Transverse colon (tissue), 4 donors: Measurements from ENCODE around the gene WDR45. TPM values are rescaled to one million over a fixed set of nuclear protein-coding genes. Genes with fewer than 3 reads are reported as not detected.

ENCODE experiments used
- DNase-seq: peaks from one replicate; pipeline ENCODE4 v3.0.0-alpha.2; 2019
- H3K27ac ChIP-seq, 4 donors: fragments of 200-600 bp; sonication (generic); 2 replicates each; pipeline ENCODE4 v1.5.1; 2016 to 2018; ENCODE audit warnings: inconsistent platforms in 4 of 4
- H3K27me3 ChIP-seq: fragments of 200-600 bp; sonication (generic); 2 replicates; pipeline ENCODE4 v1.5.1; 2017; ENCODE audit warnings: inconsistent platforms
- H3K36me3 ChIP-seq, 4 donors: fragments of 200-600 bp; sonication (generic); 2 replicates each; pipeline ENCODE4 v1.5.1; 2017 to 2019; ENCODE audit warnings: inconsistent platforms in 4 of 4
- H3K4me1 ChIP-seq, 4 donors: fragments of 200-600 bp; sonication (generic); 2 replicates each; pipeline ENCODE4 v1.5.1; 2017 to 2020; ENCODE audit warnings: inconsistent platforms in 4 of 4
- H3K4me3 ChIP-seq, 4 donors: fragments of 200-600 bp; sonication (generic); 1 replicate in 1 of 4; 2 replicates in 3 of 4; pipeline versions ENCODE4 v1.5.1 to v1.6.1; 2017 to 2019; ENCODE audit warnings: inconsistent platforms in 4 of 4
- H3K9me3 ChIP-seq, 2 donors: fragments of 200-600 bp; sonication (generic); 2 replicates each; pipeline ENCODE4 v1.5.1; 2017 to 2019; ENCODE audit warnings: inconsistent platforms in 2 of 2
- CTCF ChIP-seq, 5 experiments: fragments of 200-600 bp in 3 of 5; fragments of 450-650 bp in 2 of 5; sonication (generic) in 3 of 5; IDR thresholded peaks; 1 replicate in 2 of 5; 2 replicates in 3 of 5; pipeline ENCODE4 v1.5.1; 2016 to 2017; ENCODE audit warnings: antibody characterized with exemption in 5 of 5, inconsistent platforms in 3 of 5, mild to moderate bottlenecking in 2 of 5, moderate library complexity in 1 of 5
- EP300 ChIP-seq: sonication (generic); formaldehyde crosslinking; IDR thresholded peaks from one replicate; pipeline ENCODE4 v1.6.1; 2017; ENCODE audit warnings: antibody characterized with exemption, low read depth
- POLR2A ChIP-seq: fragments of 450-650 bp; IDR thresholded peaks from one replicate; pipeline ENCODE4 v1.6.1; 2016; ENCODE audit warnings: antibody characterized with exemption, mild to moderate bottlenecking, moderate library complexity
- POLR2AphosphoS5 ChIP-seq, 3 donors: sonication (generic); formaldehyde crosslinking; IDR thresholded peaks; one replicate each; pipeline ENCODE4 v1.6.1; 2016; ENCODE audit warnings: antibody characterized with exemption in 3 of 3
- WGBS, 2 donors: methylation state at CpG; one replicate each; pipeline ENCODE4 v1.1.5; 2018; ENCODE audit warnings: low coverage in 1 of 2; 5-methylcytosine and 5-hydroxymethylcytosine counted together
- in situ Hi-C, 4 donors: fragments of 200-750 bp; cut with MboI; loops; one replicate each; pipeline versions ENCODE4 v1.15.0 to v1.15.1; 2017; ENCODE audit warnings: low sequenced_read_pairs in 3 of 4, low pct_ligation_motif_present in 1 of 4, low pct_unique_long_range_greater_than_20kb in 1 of 4
- intact Hi-C: fragments of 100-400 bp; cut with DNase I; formaldehyde crosslinking; loops from one replicate; pipeline ENCODE4 v1.15.1; 2023; ENCODE audit warnings: low total_unique reads
- total RNA-seq, 4 donors: library from RNA; depleted of rRNA; stranded (reverse); fragments of >200 nt; gene quantifications; one replicate each; pipeline ENCODE4 v1.1.0, GENCODE V29; 2016

The WDR45 gene
- total RNA-seq, 4 donors from 2014 or later: 73.5 to 205 (median 117) TPM

DNA sequence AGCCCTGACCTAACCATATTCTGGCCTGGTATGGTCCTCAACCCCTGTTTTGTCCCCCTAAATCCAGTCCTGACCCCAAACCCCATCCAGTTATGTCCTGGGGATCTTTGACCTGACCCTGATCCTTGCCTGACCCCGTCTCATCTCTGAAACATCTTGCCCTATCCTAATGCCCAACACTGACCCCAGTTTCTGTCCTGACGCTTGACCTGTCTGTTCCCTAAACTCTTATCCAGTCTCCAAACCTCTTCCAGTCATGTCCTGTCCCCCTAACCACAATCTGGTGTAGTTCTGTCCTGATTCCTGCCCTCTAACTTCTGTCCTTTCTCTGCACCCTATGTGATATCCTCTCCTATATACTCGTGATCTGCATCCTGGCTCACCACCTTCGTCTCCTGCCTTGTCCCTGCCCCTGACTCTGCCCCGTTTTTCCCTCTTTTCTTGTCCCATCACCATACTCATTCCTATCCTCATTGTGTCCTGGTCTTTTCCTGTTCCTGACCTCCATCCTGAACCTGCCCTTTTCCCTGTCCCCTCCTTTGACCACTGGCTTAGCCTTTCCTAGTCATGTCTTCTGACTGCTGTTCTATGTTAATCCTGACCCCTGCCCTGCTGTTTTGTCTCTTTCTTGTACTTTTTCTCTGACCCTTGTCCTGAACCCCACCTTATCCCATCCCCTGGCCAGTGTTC is 25.5 kb downstream of the WDR45 start:
- H3K27me3 ChIP-seq: no peaks in the 10 kb centered on the region
- H3K4me3 ChIP-seq: peak overlapping the region; percentile 51 to 72 (median 69)
- DNase-seq: no peak
- H3K27ac ChIP-seq: peak overlapping the region; percentile 70 to 88 (median 88)
- no peaks in the 10 kb centered on the region for H3K9me3 ChIP-seq
- in situ Hi-C loops (no loop called here), intact Hi-C loops (no loop called here)
- 81 to 90% methylated on average over 3 to 5 of the region's 5 CpGs for WGBS, 2 donors
- no peaks in the 10 kb centered on the region for H3K4me1 ChIP-seq
- no peaks in the 10 kb centered on the region for H3K36me3 ChIP-seq
- TF ChIP-seq POLR2A: no peak
- no peak for TF ChIP-seq CTCF (IDR thresholded peaks at IDR 0.05)
- no peak for TF ChIP-seq EP300
- TF ChIP-seq POLR2AphosphoS5 (IDR thresholded peaks at IDR 0.05): no peak

DNA sequence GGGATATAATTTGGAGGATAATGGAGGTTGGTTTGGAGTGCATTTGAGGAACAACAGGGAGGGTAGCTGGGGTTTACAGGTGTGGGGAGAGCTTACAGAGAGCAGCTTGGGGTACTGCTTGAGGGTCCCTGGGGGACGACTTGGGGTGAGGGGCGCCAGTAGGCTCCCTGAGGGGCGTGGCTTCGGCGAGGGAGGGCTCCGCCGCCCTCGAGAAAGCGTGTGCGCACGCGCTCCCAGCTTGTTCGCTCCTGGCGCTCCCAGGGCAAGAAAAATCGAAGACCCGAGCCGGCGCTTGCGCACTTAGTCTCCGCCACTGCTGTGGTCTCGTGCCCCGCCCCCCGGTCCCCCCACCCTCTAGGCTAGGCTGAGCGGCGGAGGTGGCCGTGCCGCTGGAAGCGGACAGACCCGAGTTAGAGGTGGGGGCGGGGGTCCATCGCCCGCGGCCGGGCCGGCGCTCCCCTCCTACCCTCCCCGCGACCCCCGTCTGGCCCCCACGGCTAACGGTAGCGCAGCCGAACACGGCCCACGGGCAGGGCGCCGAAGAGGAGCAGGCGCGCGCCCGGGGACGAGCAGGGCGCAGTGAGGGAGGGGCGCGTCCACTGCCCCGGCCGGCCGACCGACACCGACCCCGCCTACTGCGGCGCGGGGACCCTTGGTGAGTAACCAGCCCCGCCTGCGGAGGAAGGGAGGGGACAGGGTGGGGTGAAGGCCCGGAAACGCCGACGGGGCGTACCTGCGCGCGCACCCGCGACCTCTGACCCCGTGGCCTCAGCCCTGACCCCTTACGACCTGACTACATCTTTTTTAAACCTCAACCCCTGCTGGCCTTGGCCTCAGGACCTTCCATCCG is 26.2 kb downstream of the WDR45 start:
- DNase-seq: peak; percentile 69
- intact Hi-C loops: no loop called here
- WGBS, 2 donors: 57% methylated on average over 55 of the region's 79 CpGs; no CpG with 5 or more reads in 1 of the 2 donors

GRCh38 chrX:49043987-49044281 is 35.8 kb downstream of the WDR45 start:
- Histone ChIP-seq H3K9me3 (no peaks in the 10 kb centered on the region), H3K27ac (peak overlapping the region; percentile 72 to 86 (median 82)), H3K4me3 (peak overlapping the region in 2 of 4 donors; percentile 1 to 26), H3K36me3 (peaks cover 0 to 3% (median 0%) of the 10 kb centered on the region in 4 donors), H3K27me3 (no peaks in the 10 kb centered on the region), H3K4me1 (peaks cover 0 to 27% (median 6%) of the 10 kb centered on the region in 4 donors)
- in situ Hi-C loops (no loop called here), intact Hi-C loops (no loop called here)
- DNase-seq: no peak
- peak; percentile 28 for TF ChIP-seq POLR2A
- TF ChIP-seq EP300: no peak
- TF ChIP-seq POLR2AphosphoS5 (IDR thresholded peaks at IDR 0.05): peak in 2 of 3 donors; percentile 5 to 32
- 65% methylated on average over 13 of the region's 13 CpGs; no CpG with 5 or more reads in 1 of the 2 donors for WGBS, 2 donors

More for the DNA sequence above, 26.2 kb downstream of the WDR45 start:
- Histone ChIP-seq H3K27ac (peak overlapping the region; percentile 70 to 88 (median 88)), H3K4me1 (no peaks in the 10 kb centered on the region), H3K4me3 (peak overlapping the region; percentile 51 to 72 (median 69)), H3K9me3 (no peaks in the 10 kb centered on the region), H3K36me3 (no peaks in the 10 kb centered on the region), H3K27me3 (no peaks in the 10 kb centered on the region)
- in situ Hi-C loops: no loop called here
- TF ChIP-seq POLR2AphosphoS5 (IDR thresholded peaks at IDR 0.05) (no peak), POLR2A (peak; percentile 30)

DNA sequence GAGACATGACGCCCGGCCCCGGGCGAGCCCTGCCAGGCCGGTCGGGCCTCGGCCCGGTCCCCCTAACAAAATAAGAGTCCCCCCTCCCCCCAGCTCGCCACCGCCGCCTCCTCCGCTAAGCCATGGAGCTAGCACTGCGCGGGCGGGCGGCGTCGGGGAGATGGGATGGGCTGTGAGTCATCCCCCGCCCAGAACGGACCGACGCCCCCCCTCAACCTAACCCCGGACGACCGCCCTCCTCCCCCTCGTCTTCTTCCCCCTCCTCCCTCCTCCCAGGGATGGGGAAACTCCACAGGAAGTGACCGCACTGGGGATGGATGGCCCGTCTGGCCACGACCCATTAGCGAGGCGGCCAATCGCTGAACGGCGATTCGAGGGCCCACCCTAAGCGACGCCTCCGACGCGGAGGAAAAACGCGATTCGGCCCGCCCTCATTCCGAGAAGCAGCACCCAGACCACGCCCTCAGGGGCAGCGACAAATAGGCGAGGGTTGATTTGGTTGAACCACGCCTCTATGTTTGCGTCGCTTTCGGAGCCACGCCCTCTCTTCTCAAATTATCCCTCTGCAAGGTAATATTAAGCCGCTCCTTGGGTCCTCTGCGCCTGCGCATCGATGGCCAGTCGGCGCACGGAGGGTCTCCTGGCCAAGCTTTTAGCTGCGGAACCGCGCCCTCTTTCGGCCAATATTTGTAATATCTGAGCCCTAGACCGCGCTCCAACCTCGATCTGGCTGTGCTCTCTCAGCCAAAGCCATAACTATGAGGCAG is 36.3 kb downstream of the WDR45 start, which contains the start of gene TFE3:
TSS of gene TFE3 (minus strand) at position 138 of the 767 bp plus-strand sequence. CDS start at position 7, 131 bp downstream.
- TF ChIP-seq CTCF (IDR thresholded peaks at IDR 0.05) (peak; percentile 28 to 63 (median 54)), POLR2AphosphoS5 (IDR thresholded peaks at IDR 0.05) (peak; percentile 78 to 91 (median 87)), POLR2A (peak; percentile 77), EP300 (no peak)
- H3K4me3 ChIP-seq: peak within 1 kb of the TSS; percentile 43 to 80 (median 78)
- peaks cover 0 to 4% (median 0%) of the 10 kb centered on the region in 4 donors for H3K36me3 ChIP-seq
- no peaks in the 10 kb centered on the region for H3K9me3 ChIP-seq
- 63% methylated on average over 46 of the region's 67 CpGs; no CpG with 5 or more reads in 1 of the 2 donors for WGBS, 2 donors
- peak within 1 kb of the TSS; percentile 92 to 97 (median 96) for H3K27ac ChIP-seq
- H3K4me1 ChIP-seq: peaks cover 0 to 29% (median 6%) of the 10 kb centered on the region in 4 donors
- intact Hi-C loops (no loop called here), in situ Hi-C loops (no loop called here)
- peak; percentile 98 for DNase-seq
- no peaks in the 10 kb centered on the region for H3K27me3 ChIP-seq
